HFF-Myc (cell line): ENCODE measurements around the gene KCNK13.

ENCODE experiments used
- DNase-seq: peaks from one replicate; pipeline ENCODE4 v3.0.0-alpha.2; 2011; ENCODE audit warnings: low read depth; ENCODE audit errors: extremely low read depth
- H3K4me3 ChIP-seq: replicated peaks from 2 replicates; pipeline ENCODE4 v1.5.1; 2011; ENCODE audit warnings: low read depth, mild to moderate bottlenecking, control low read depth, low read length
- CTCF ChIP-seq: IDR thresholded peaks from 2 replicates; pipeline ENCODE4 v1.5.1; 2012; ENCODE audit warnings: mild to moderate bottlenecking, low read depth, low read length, control low read depth; ENCODE audit errors: missing control alignments

The KCNK13 gene

GRCh38 chr14:90060312-90060964 lies 1.4 kb upstream of the KCNK13 start:
- peak overlapping the region; percentile 35 for H3K4me3 ChIP-seq
- TF ChIP-seq CTCF, result peak; percentile 50
- no peak for DNase-seq

- TF ChIP-seq CTCF, result no peak
- no peak for DNase-seq
- H3K4me3 ChIP-seq, result peak overlapping the region; percentile 35
Measured at GRCh38 chr14:90060965-90061684, 669 bp upstream of the KCNK13 start.

- no peak for TF ChIP-seq CTCF
- DNase-seq, result no peak
- no peak overlapping the region for H3K4me3 ChIP-seq
Measured at GRCh38 chr14:90062127-90062794, 467 bp downstream of the KCNK13 start.

- no peak overlapping the region for H3K4me3 ChIP-seq
- no peak for DNase-seq
- no peak for TF ChIP-seq CTCF
Measured at GRCh38 chr14:90062822-90063539, 1.2 kb downstream of the KCNK13 start.

GRCh38 chr14:90072350-90072749 lies 10.6 kb downstream of the KCNK13 start:
- TF ChIP-seq CTCF, result no peak
- no peak for DNase-seq
- H3K4me3 ChIP-seq, result no peak overlapping the region

- TF ChIP-seq CTCF, result no peak
- DNase-seq, result no peak
- H3K4me3 ChIP-seq, result no peak overlapping the region
Measured at GRCh38 chr14:90079576-90079975, 17.8 kb downstream of the KCNK13 start.
